HG03280 (cell line): Measurements from ENCODE around the gene LDB3.

Experiments
- ATAC-seq: cut with Tn5 transposase; IDR thresholded peaks from one replicate; pipeline ENCODE4 v1.9.1; 2021; ENCODE audit warnings: mild to moderate bottlenecking, moderate library complexity; ENCODE audit not compliant: unreplicated experiment

The LDB3 gene

DNA sequence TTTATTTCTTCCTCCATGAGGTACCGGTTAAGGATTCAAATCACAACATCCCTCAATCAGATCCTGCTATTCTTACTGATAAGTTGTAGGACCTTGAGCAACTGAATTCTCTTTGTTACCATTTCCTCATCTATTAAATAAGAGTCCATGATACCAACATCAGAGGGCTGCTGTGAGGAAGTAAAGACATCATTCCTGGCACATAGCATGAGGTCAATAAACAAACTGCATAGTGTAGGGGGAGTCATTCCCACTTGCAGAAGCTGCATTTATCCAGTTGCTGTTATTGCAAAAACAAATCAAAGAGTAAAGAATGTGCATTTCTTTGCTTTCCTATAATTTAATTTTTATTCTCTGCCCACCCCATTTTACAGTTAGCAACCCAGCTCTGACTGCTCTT is 36.8 kb downstream of the LDB3 start:
- no peak for ATAC-seq

DNA sequence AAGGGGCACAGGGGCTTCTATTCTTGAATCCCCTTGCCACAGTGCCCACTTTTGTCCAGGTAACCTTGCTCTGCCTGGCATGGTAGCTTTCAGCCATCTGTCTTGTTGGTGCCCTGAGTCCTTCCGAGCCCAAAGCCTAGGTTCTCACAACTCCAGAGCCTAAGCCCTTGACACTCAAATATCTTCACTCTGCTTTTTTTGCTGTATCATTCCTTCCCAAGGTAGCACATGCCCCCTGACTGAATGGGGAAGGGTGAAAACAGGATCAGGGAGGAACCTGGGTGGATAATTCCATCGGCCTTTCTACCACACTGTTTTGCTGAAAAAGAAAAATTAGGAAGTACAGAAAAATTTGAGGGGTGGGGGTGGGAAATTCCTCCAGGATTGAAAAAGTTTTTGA is 37.6 kb downstream of the LDB3 start:
- ATAC-seq = no peak

DNA sequence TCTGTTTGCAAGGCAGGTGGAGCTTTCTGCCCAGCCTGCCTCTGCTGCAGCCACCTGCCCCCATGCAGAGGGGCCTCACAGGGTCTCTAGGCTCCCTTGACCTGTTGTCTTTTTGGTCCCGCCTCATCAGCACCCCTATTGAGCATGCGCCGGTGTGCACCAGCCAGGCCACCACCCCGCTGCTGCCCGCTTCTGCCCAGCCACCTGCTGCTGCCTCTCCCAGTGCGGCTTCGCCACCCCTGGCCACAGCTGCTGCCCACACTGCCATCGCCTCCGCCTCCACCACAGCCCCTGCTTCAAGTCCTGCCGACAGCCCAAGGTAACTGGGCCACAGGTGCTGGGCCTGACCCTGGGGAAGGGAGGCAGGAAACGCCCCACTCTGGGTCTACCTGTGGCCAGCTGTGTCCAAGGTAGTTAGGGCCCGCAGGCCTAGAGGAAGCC is 38.1 kb downstream of the LDB3 start:
- ATAC-seq = no peak

DNA sequence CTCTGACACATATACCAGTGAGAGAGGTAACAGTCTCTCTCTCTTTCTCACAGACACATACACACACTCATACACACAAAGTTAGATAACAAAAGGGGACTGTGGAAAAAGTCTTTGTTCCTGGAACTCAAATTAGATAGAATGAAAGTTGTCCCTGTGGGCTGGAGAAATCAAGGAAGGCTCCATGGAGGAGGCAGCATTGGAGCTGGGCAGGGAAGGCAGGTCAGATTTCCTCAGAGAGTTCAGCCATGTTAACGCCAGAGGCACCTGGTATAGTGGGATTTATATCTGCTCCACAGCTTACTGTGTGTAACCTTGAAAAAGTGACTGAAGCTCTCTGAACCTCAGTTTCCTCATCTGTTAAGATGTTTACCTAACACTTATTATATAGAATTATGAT is 38.7 kb downstream of the LDB3 start:
- no peak for ATAC-seq

DNA sequence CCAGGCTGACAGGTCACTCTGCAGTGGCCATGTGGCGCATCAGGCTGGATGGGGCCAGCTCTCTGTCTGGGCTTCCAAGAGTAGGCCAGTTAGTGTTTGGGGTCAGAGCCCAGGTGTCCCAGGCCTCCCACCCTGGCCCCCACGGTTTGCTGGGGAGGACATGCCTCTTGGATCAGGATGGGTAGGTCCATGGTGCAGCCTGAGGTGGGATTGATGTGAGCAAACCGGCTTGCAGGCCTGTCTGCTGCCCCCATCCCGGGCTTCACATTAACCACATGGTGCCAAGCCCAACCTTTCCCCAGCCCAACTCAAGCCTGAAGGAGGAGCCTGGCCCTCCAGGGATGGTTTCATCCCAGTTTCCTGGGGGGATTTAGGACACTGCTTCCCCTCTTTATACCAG is 39.2 kb downstream of the LDB3 start:
- no peak for ATAC-seq

DNA sequence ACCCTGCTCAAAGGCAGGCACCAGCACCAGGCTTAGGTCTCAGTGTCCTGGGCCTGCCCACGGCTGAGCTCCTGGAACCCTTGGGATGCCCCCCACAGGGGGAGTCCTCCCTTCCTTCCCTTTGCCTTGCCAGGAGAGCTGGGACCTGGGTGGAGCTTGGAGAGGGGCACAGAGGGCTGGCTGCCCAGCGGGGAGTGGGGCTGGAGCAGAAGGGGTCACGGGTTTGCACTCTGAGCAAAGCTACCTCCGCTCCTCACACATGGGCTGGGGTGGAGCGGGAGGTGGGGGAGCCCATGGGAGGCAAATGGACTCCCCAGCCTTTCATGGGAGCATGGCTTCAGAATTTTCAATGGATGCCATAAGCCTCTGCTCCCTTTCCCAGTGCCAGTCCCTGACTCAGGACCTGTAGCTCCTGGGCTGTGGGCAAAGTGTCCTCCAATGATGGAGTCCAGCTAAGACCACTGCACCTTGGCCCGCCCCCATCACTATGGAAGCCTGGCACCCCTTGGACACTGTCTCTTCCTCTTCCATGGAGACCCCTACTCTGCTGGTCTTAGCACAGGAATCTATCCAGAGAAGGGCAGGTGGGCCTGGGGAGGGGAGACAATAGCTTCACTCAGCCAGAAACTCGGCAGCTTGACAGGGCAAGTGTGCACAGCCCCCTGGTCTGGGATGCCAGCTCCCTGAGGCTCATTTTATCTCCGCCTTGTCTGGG is 39.9 kb downstream of the LDB3 start:
- ATAC-seq = no peak

DNA sequence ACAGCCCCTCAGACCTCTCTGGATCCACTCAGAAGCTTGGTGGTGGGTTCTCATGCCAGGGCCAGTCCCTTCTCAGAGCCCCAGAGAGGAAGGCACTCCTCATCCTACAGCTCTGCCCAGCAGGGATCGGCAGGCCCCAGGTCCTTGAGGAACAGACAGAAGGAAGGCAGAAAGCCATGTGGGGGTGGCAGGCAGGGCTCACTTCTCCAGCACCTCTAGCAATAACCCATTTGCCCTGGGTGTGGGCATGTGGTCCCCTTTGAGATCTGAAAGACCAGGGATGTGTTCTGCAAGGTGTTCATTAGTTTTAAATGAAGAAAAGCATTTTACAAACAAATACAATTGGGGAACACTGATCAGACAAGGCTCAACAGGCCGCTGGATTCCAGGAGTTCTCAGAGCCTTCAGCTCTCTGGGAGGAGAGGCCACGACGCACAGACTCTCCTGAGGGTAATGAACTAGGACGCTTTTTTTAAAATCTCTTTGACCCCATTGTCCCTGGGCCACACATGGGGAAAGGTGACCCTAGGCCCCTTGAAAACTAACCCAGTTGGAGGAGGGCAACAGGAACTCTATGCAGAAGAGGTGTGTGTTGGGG is 40.6 kb downstream of the LDB3 start:
- ATAC-seq = no peak

DNA sequence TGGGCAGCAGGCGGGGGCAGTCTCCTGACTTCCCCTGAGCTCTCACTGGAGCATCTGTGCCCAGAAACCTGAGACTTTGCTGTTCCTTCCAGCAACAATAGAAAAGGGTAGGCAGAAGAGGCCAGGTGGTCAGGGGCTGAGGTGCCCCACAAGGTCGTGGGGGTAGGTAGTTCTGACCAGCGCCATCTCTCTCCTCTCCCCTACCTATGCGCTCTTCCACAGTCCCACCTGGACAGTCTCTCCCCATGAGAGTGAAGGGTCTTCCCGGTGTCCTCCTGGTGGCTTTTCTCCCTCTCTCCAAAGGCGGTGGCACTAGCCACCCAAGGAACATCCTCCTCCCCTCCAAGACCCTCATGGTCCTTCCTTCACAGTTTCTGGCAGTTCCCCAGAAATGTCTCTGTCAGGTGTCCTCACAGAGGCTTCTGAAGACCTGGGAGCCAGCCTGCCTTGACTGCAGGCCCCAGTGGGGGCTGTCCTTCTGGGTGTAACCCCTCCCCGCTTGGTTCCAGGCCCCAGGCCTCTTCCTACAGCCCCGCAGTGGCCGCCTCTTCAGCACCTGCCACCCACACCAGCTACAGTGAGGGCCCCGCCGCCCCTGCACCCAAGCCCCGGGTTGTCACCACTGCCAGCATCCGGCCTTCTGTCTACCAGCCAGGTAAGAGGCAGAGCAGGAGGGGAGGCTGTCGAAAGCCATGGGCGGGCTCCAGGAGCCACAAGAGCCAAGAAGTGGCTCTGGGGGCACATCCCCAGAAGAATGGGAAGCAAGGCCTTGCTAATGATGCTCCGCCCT is 41.3 kb downstream of the LDB3 start:
- no peak for ATAC-seq

DNA sequence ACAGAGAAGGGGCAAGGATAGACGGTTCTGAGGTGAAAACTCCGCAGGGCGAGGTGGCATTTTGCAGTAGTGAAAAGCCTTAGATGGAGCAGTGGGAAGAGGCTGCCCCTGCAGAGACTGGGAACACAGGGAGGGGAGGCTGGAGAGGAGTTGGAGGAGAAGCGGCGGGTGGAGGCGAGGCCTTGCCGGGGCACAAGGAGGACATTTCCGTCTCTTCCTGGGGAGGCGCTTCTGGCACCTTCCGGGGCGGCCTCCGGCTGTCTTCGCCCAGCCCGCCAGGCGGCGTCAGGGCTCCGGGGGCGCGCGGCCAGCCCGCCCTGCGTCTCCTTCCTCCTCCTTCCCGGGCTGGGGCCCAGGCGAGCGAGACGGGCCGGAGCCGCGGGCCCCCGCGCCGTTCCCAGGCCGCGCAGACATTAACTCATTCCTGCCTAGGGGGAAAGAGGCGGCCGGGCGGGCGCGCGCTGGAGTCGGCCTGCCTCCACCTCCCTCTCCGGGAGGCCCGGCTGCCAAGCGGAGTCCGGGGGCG is 42.7 kb downstream of the LDB3 start:
- ATAC-seq = peak; percentile 89

DNA sequence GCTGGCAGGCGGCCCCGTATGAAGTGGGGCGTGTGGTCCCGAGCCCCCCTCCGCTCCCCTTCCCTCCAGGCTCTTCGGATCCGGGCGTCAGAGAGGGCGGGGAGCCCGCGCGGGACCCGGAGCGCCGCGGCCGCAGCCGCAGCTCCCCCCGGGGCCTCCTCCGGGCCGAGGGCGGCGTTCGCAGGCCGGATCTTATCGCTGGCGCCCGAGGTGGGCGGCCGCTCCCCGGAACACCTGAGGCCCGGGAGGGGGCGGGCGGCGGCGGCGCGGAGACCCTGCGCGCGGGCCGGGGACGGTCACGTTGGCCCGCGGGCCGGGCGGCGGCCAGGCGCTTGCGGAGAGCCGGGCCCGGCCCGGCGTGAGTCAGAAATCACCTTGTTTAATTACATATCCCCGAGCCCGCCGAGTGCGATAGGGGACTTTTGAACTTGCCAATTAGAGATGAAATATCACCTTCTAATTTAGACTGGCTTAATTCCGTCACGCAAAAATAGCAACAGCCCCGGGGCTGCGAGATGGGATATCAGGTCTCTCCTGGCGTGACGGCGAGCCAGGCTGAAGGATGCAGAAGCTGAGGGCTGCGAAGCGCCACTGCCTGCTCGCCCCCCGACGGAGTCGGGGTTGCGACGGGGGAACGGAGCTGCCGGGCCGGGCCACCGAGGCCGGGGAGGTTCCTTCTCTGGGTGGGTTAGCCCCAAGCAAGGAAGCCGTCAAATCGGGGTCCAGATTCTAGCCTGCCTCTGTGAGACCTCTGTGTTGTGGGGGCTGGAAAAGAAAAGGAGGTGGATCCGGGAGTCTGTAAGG is 43.4 kb downstream of the LDB3 start:
- ATAC-seq = peak; percentile 48

DNA sequence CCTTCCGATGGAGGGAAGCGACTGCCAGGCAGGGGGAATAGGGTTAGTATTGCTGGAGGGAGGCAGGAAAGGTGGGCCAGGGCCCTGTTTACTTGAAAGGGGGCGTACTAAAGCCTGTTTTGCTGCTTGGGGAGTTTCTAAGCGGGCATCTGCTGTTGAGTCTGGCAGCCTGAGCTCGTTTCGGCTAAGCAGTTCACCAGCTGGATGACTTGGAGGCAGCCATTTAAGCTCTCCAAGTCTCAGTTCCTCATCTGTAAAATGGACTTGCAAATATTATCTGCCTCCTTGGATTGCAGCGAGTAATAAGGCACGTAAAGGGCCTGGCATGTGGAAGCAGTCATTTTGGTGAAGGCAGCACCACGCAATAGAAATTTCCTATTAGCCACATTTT is 44.0 kb downstream of the LDB3 start:
- no peak for ATAC-seq

DNA sequence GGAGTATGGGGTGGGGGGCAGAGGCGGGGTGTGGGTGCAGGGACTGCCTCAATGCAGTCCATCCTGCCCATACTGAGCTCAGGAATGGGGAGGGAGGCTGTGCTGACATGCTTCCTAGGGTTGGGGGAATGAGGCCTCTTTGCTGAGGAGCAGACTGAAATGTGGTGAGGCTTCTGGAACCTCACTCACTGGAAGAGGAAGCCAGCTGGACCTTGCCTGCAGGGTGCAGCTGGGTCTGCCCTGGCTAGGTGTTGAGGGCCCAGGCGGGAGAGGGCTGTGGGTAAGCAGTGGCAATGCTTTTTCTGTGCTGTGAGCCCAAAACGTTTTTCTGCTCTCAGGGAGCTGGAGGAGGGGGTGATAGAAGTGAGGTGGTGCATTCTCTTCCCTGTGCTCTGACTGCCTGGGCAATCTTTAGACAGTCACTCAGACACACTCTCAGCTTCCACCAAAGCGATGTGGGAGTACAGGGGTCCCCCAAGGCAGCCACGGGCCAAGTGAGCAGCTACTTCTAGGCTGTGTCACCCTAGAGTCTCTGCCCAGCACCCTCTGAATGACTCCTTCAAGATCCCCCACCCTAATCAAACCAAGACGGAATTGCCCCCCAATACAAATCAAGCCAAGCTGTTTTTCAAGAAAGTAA is 47.0 kb downstream of the LDB3 start:
- no peak for ATAC-seq

DNA sequence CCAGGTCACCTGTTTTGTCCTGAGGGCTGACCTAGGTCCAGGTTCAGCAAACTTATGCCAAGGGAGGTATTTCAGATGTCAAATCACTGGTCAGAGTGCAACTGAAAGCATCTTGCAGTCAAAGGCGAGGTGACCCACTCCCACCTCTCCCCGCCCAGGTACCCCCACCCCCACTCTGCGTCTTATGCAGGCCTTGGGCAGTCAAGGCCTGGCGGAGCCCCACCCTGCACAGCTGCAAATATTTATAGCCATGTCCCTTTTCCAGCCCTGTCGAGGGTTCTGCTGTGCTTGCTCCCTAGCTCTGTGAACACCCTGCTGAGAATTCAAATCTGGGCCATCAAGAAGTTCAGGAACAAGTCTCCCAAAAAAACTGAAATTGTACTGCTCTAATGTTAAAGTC is 47.5 kb downstream of the LDB3 start:
- ATAC-seq = no peak

DNA sequence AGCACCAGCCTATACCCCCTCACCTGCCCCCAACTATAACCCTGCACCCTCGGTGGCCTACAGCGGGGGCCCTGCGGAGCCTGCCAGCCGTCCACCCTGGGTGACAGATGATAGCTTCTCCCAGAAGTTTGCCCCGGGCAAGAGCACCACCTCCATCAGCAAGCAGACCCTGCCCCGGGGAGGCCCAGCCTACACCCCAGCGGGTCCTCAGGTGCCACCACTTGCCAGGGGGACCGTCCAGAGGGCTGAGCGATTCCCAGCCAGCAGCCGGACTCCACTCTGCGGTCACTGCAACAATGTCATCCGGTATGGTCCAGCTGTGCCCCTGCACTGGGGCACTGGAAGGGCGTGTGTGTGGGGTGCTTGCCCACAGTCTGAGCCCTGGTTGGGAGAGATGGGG is 48.2 kb downstream of the LDB3 start:
- ATAC-seq = no peak

DNA sequence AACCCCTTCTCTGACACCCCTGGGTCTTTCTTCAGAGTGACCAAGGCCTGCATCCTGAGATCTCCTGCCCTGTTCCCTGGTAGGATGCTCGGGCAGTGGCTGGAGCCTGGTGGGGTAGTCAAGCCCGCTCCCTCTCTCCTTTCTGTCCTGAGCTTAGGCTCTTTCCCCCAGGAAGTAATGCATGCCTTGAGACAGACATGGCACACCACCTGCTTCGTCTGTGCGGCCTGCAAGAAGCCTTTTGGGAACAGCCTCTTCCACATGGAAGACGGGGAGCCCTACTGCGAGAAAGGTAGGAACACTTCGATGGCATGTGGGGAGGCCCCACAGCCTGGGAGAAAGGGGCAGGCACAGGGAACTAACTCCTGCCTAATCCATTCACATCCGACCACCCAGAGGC is 50.2 kb downstream of the LDB3 start:
- ATAC-seq = no peak

DNA sequence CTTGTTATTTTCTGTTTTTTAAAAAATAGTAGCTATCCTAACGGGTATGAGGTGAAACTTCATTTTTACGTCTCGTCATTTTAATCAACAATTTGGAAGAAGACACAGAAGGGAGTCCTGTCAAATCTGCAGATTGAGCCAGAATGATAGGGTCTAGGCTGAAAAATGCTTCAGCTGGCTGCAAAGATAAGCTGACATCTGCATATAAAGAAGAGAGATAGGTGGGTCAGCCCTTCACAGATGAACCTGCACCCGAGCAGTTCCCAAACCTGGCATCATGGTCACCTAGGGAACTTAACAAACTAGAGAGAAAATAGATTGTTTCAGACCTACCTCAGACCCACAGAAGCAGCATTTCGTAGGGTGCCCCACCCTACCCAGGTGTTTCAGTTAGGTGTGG is 52.9 kb downstream of the LDB3 start:
- ATAC-seq = no peak

DNA sequence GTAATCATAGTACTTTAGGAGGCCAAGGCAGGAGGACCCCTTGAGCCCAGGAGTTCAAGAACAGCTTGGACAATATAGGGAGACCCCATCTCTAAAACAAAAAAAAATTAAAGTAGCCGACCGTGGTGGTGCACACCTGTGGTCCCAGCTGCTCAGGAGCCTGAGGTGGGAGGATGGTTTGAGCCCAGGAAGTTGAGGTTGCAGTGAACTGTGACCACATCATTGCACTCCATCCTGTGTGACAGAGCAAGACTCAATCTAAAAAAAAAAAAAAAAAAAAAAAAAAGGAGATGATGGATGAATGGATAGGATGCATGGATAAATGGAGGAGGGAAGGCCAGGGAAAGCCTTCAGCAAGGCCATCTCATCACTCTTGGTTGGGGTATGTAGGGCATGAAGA is 54.7 kb downstream of the LDB3 start:
- ATAC-seq = no peak

DNA sequence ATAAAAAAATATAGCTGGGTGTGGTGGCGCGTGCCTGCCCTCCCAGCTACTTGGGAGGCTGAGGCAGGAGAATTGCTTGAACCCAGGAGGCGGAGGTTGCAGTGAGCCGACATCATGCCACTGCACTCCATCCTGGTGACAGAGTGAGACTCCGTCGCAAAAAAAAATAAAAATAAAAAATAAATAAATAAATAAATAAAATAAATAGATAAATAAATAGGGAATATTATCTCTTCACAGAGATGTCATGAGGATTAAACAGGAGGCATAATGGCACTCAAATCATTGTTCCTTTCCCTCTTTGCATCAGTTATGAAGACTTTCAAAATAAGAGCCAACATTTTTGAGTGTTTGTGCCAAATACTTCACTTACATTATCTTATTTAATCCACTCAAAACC is 56.1 kb downstream of the LDB3 start:
- ATAC-seq = no peak

DNA sequence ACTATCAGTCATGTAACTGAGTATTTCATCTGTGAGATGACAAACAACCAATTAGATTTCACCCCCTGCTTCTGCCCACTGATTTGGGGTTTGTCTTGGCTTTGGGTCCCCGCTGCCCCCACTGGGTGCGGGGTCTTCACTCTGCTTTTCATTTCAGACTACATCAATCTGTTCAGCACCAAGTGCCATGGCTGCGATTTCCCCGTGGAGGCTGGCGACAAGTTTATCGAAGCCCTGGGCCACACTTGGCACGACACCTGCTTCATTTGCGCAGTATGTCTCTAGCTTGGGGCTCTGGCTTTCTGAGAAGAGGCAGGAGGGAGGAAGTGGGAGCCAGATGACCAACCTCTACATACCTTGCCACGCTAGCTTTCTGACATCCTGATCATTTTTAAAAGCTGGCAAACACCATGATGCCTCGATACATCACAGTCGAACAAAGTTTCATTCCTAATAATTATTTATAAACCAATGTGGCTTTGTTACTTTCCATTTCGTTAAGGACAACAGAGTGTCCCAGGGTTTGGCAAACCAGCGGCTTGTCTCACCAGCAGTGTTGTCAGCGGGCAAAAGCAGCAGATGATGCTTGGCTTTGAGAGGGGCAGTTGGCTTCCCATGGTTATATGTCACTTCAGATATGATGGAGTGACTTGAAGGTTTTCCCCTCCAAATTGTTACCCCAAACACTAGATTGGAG is 57.8 kb downstream of the LDB3 start:
- no peak for ATAC-seq

DNA sequence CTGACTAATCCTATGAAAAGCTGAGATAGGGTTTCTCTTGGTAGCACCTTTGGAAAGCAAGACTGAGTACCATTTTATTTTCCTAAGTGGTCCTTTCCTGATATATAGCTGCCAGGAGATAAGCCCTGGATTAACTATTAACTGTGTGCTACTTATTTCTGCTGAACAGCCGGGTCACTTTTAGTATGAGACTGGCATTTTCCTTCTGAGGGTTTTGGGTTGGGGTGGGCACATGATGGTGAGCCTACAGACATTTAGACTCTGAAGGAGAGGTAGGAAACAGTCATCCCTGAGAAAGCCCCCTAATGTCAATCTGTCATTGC is 58.3 kb downstream of the LDB3 start:
- no peak for ATAC-seq
